ENCODE measurements around the gene CEP350.

DNA sequence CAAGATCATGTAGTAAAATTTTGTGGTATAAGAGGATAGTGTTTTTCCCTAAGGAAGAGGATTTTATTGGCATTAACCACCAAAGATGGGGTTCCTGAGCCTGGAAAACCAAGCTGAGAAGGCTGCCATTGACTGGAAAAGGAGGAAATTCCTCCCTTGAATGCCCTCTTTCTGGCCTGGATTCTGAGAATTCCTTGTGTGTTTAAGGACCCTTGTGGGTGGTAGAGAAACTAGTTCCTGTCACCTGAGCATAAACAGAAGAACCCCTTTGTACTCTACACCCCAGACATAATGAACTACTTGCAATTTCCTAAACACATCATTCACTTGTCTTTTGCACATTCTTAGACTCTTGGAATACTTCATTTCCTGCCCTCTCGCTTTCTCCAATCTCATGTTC lies 33.1 kb upstream of the CEP350 start:
- no peak for TF ChIP-seq EP300 (IDR thresholded peaks at IDR 0.05; ENCODE audit: low read depth)
- TF ChIP-seq, protein P1, sequence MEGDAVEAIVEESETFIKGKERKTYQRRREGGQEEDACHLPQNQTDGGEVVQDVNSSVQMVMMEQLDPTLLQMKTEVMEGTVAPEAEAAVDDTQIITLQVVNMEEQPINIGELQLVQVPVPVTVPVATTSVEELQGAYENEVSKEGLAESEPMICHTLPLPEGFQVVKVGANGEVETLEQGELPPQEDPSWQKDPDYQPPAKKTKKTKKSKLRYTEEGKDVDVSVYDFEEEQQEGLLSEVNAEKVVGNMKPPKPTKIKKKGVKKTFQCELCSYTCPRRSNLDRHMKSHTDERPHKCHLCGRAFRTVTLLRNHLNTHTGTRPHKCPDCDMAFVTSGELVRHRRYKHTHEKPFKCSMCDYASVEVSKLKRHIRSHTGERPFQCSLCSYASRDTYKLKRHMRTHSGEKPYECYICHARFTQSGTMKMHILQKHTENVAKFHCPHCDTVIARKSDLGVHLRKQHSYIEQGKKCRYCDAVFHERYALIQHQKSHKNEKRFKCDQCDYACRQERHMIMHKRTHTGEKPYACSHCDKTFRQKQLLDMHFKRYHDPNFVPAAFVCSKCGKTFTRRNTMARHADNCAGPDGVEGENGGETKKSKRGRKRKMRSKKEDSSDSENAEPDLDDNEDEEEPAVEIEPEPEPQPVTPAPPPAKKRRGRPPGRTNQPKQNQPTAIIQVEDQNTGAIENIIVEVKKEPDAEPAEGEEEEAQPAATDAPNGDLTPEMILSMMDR (IDR thresholded peaks at IDR 0.05): no peak

All from transverse colon (tissue), 3 donors.